GM21390 (cell line): ENCODE measurements around the gene HELLS.
"Not testable (repeated sequence)": the region's sequence is repeated elsewhere in the genome, so short reads cannot be mapped to it uniquely, and the experiment has no call there.

Source experiments
- ATAC-seq: cut with Tn5 transposase; IDR thresholded peaks from one replicate; pipeline ENCODE4 v1.9.1; 2021; ENCODE audit not compliant: unreplicated experiment

Gene HELLS

DNA sequence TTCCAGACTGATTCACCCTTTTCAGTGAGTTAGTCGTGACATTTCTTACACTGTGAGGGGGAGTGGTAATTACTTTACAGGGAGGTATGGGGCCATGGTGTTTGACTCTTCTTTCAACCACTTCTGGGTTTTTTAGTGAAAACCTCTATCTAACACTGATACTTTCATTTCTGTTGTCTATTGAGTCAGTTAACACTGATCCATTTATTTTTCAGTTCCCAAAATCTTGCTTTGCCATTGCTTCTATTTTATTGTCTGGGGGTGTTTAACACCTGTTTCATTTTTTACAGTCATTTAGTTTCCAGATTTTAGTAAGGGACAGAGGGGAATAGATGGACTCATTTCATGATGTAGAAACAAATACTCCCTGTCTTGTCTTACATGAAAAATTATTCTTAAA is 61.5 kb downstream of the HELLS start:
- peak; percentile 89 for ATAC-seq

DNA sequence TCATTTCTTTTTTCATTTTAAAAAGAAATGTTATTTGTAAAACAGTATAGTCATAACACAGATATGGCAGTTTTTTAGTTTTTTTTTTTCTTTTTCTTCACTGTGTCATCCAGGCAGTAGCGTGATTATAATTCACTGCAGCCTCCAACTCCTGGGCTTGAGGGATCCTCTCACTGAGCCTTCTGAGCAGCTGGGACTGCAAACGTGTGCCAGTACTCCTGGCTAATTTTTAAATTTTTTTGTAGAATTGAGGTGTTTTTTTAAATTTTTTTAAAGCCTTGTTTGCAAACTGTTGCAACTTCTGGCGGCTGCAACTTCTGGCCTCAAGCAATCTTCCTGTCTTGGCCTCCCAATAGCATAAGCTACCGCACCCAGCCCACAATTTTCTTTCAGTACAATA is 63.0 kb downstream of the HELLS start:
- no peak for ATAC-seq

DNA sequence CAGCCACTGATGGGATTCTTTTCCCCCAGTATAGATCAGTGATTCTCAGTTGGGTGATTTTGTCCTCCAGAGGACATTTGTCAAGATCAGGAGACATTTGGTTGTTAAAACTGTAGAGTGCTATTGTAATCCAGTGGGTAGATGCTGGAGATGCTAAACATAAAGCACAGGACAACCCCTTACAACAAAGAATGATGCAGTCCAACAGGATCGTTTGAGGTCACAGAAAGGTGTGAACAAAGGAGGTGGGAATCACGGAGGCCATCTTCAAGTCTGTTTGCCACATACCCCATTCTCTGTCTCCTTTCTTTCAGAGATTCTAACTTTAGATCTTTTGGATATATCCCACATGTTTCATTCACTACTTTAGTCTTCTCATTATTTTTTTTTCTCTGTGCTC is 69.0 kb downstream of the HELLS start:
- ATAC-seq = no peak

DNA sequence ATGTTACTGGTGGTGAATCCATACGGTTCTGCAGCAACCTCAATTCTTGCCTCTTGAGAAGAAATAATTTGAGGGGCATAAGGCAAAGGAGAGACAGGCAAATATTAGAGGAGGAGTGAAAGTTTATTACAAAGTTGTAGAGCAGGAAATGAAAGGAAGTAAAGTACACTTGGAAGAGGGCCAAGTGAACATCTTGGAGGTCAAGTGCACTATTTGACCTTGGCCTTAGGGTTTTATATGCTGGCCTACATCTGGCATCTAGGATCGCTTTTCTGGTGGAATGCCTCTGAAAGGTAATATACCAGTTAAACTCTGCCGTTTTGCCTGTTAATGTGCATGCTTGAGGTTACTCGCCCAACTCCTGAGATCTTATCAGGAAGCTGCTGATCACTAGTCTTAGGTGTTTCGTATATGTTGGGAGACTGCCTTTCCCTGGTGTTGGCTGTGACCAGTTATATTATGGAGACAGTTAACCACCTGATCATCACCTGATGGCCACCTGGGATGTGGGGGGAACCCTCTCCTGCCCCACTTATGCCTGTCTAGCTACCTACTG is 71.9 kb downstream of the HELLS start:
- ATAC-seq = no peak

DNA sequence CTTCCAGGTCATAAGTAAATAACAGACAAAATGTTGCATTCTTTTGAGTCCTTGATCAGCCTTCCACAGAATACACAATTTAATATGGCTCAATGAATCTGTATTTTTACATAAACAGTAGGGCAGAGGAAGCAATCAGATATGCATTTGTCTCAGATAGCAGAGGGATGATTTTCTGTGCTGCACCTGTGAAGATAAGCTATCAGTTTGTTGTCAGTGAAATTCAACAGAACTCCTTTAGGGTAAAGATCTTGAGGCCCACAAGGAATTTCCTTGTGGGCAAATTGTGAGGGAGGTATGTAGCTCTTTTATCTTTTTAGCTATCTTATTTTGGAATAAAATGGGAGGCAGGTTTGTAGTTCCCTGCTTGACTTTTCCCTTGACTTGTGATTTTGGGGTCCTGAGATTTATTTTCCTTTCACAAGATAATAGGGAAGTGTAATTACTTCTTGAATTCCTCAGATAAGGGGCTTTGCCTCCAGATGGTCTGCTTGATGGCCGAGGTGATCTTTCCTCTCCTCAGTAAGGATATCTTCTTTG is 77.1 kb downstream of the HELLS start:
- no peak for ATAC-seq

DNA sequence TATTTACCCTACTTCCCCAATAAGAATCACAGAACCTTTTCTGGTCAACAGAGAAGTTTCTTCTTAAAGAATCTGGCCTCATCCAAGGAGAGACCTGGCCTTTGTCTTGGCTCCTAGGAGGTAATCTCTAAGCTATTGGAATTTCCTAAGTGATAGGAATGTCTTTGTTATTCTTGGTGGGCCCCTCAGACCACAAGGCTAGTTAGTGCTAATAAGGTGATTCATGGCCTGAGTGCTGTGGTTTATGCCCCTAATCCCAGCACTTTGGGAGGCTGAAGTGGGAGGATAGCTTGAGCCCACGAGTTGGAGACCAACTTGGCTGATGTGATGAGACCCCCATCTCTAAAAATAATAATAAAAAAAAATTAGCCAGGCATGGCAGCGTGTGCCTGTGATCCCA is 78.0 kb downstream of the HELLS start:
- ATAC-seq = no peak

DNA sequence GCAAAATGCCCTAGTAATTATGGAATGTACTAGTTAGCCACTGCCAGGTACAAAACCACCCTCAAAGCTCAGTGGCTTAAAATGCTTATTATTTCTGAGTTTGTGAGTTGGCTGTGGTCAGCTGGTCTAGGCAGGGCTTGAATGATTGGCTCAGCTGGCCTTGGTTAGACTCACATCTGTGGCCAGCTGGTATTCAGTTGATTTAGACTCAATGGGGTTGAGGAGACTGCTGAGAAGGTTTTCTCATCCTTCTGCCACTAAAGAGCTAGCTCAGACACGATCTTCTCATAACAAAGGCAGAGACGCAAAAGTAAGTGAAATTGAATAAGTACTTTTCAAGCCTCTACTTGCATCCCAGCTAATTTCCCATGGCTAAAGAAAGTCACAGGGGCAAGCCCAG is 80.9 kb downstream of the HELLS start:
- ATAC-seq = no peak

DNA sequence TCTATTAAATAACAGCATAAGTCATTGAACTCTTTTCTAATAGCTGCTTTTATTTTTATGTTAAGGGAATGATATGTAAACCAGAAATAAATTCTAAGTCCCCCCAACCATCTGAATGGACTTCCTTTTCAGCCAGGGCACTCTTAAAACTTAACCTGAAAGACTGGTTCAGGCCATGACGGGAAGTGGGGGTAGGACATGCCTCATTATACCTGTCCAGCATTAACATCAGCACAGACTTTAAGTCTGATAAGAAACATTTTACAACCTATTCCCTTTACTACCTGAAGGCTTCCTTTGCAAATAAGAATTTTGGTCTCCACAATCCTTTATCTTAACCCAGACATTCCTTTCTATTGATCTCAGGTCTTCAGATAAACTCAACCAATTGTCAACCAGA is 81.9 kb downstream of the HELLS start:
- no peak for ATAC-seq

DNA sequence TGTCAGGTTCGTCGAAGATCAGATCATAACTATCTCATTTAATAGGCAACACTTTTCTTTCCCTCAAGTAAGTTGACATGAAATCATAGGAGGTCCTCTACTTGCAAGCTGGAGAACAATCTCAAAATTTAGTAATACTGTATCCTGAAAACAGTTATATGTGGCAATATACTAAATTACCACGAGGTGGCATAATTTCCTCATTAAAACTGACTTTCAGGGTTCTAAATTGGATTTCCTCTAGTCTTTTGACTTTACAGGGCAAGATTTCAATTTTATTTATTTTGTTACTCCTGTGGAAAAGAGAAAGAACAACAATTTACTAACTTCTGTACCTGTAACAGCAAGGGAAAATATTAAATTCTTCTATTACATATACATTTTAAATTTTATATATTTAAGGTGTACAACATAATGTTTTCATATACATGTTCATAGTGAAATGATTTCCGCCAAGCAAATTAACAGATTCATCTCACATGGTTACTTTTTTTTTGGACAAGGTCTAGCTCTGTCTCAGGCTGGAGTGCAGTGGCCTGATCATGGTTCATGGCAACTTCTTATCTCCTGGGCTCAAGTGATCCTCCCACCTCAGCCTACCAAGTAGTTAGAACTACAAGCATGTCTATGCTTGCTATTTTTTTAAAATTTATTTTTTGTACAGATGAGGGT is 84.6 kb downstream of the HELLS start:
- ATAC-seq = no peak

DNA sequence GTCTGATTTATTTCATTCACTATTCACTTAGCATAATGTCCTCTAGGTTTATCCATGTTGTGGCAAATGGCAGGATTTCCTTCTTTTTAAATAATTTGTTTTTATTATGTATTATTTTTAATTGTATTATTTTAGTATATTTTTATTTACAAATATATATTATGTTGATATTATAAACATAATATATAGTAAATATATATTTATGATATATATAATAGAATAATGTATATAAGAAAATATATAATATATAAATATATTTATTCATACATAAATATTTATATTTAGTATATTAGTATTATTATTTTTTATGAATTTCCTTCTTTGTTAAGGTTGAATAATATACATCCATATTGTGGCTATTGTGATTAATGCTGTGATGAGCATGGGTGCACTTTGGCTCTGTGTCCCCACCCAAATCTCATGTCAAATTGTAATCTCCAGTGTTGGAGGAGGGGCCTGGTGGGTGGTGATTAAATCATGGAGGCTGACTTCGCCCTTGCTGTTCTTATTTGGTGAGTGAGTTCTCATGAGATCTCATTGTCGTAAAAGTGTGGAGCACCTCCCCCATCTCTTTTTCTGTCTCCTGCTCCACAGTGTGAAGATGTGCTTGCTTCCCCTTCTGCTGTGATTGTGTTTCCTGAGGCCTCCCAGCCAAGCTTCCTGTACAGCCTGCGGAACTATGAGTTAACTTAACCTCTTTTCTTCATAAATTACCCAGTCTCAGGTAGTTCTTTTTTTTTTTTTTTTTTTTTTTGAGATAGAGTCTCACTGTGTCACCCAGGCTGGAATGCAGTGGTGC is 85.7 kb downstream of the HELLS start:
- ATAC-seq = no peak

DNA sequence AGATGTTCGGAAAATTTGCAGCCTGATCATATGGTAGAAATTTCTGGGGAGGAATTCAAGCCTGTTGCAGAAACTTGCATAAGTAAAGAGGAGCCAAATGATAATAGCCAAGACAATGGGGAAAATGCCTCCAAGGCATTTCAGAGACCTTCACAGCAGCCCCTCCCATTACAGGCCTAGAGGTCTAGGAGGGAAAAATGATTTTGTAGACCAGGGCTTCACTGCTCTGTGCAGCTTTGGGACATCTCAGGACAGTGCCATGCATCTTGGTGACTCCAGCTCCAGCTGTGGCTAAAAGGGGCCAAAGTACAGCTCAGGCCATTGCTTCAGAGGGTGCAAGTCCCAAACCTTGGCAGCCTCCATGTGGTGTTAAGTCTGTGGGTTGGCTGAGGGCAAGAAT is 87.4 kb downstream of the HELLS start:
- ATAC-seq = no peak

DNA sequence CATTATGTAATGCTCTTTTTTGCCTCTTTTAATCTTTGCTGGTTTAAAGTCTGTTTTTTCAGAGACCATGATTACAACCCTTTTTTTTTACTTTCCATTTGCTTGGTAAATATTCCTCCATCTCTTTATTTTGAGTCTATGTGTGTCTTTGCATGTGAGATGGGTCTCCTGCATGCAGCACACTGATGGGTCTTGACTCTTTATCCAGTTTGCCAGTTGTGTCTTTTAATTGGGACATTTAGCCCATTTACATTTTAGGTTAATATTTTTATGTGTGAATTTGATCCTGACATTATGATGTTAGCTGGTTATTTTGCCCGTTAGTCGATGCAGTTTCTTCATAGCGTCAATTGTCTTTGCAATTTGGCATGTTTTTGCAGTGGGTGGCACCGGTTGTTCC is 92.5 kb downstream of the HELLS start:
- ATAC-seq = not testable (repeated sequence)

DNA sequence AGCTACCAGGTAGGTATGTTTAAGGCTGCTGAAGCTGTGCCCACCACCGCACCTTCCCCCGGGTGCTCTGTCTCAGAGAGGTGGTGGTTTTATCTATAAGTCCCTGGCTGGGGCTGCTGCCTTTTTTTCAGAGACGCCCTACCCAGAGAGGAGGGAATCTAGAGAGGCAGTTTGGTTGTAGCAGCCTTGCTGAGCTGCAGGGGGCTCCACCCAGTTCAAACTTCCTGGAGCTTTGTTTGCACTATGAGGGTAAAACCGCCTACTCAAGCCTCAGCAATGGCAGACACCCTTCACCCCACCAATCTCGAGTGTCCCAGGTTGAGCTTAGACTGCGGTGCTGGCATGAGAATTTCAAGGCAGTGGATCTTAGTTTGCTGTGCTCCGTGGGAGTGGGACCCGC is 94.3 kb downstream of the HELLS start:
- no peak for ATAC-seq

DNA sequence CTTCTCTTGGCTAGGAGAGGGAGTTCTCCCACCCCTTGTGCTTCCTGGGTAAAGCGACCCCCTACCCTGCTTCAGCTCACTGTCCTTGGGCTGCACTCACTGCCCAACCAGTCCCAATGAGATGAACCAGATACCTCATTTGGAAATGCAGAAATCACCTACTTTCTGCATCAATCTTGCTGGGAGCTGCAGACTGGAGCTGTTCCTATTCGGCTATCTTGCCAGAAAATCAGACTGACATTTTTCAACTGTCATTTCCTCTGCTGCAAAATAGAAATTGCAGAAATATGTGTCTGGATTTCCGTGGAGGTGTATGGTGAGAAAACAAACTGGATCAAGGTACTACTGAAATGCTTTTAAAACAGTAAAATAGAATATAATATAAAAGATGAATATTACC is 95.0 kb downstream of the HELLS start:
- no peak for ATAC-seq

DNA sequence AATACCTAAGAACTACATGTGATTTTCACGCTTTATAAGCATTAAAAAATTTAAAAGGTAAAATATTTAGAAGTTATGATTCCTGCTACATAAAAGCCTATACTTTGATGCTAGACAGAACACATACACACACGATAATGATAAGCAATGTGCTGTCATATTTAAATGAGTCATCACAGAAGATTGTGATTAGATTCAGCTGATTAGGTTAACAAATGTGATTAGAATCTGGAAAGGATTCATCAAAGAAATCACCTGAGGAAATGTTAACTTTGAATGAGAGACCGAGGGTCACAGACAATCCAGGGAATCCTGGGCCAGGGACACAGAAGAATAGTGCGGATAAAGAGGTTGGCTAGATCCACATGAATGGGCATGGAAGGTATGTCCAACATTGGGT is 95.9 kb downstream of the HELLS start:
- no peak for ATAC-seq

DNA sequence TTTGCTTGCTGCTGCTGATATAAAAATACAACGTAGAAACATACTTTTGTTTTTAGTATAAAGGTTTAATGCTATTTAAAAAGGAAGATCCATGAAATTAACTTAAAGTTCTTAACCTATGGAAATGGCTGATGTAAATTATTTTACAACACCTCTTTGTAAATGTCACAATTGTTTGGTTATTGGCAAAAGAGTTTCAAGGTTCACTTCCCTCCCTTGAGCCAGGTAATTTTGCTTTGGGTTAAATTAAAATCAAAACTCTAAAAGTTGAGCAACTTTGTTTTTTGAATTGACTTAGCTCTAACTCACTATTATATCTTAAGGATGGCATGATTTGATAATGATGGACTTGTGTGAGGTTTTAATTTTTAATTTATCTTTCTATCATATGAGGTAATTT is 98.8 kb downstream of the HELLS start:
- ATAC-seq = no peak

DNA sequence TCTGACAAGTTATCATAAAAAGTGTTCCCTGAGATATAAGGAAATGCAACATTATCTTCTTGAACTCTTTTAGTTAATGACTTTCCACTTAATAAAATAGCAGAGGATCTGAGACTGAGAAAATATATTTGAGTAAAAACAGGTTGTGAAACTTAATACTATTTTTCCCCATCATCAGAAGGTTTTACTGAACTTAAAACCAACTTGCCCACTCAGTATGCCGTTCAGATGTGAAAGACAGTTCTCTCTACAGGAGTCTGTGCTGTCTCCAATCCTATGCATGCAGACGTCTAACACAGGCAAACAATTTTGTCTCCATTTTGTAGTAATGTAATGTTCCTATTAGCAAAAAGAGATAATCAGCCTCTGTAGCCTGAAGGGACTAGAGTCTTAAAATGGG is 99.7 kb downstream of the HELLS start:
- ATAC-seq = peak; percentile 81
